ENCODE data around the gene PTPRN2.

Gene PTPRN2

GRCh38 chr7:157722137-157723060 lies 865.2 kb downstream of the PTPRN2 start:
- no peak for DNase-seq

DNA sequence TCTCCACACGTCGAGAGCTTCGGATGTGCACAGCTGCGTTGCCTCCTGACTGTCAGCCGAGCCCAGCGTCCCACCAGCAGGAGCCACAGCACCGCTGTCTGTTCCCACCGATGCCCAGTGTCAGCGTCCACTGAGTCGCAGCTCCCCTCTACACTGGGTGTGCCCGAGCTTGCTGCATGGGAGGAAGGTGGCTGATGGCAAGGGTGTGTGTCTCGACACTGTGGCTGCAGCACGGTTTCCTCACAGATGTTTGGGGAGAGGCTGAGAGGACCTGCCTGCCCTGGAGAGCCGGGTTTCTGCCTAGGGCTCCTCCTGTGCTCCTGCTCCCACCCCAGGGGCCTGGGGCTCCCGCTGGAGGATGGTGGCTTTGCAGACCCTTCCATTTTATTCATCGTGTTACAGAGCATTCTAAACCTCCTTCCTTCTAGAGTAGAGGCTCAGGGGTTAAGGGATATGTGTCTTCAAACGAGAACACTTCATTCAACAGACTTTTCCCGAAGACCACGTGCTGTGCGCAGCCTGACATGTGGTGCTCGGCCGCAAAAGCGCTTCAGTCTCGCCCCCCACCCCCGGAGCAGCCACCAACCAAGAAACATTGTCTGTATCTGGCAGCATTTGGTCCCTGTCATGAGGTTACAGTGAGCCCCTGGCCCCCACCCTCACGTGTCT lies 866.0 kb downstream of the PTPRN2 start:
- DNase-seq = no peak

DNA sequence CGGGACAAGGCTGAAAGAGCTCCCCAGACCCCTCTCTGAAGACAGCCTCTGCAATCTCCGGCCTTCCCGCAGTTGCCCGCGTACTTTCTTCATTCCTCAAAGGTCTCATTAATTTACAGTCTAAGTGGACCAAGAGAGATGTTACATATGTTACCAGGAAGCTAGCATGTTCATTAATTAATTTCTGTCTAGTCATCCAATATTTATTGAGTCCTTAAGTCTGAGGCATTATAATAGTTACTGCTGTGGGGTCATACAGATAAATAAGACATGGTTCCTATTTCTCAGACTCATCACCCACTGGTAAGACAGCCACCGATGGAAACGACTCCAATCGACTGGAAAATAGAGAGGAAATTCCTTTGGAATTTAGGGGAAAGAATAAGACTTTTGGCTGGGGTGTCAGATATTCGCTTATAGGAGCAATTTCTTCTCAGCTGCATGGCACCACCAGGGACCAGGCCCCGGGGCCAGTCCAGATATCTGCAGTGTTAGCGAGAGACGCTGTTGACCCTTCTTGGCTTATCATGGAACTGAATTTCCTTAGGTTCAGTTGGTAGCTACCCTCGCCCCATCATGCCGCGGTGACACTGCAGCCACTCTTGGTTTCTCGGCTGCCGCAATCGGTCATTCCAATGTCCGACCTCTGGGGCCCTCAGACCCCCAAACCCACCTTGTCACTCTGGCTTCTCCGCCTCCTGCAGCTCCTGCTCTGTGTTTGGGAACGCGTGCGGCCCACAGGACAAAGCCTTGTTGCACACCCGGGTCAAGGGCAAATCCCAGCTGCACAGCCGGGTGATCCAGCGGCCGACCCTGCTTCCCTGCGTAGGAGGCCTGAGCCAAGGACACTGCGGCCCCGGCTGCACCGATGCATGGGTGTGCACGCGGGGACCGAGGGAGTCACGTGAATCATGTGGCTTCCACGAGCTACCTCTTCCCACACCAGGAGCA lies 867.6 kb downstream of the PTPRN2 start:
- no peak for DNase-seq

GRCh38 chr7:157719008-157719682 lies 868.5 kb downstream of the PTPRN2 start:
- DNase-seq = no peak

- no peak for DNase-seq
These were observed 869.2 kb downstream of the PTPRN2 start for GRCh38 chr7:157718303-157719007.

DNA sequence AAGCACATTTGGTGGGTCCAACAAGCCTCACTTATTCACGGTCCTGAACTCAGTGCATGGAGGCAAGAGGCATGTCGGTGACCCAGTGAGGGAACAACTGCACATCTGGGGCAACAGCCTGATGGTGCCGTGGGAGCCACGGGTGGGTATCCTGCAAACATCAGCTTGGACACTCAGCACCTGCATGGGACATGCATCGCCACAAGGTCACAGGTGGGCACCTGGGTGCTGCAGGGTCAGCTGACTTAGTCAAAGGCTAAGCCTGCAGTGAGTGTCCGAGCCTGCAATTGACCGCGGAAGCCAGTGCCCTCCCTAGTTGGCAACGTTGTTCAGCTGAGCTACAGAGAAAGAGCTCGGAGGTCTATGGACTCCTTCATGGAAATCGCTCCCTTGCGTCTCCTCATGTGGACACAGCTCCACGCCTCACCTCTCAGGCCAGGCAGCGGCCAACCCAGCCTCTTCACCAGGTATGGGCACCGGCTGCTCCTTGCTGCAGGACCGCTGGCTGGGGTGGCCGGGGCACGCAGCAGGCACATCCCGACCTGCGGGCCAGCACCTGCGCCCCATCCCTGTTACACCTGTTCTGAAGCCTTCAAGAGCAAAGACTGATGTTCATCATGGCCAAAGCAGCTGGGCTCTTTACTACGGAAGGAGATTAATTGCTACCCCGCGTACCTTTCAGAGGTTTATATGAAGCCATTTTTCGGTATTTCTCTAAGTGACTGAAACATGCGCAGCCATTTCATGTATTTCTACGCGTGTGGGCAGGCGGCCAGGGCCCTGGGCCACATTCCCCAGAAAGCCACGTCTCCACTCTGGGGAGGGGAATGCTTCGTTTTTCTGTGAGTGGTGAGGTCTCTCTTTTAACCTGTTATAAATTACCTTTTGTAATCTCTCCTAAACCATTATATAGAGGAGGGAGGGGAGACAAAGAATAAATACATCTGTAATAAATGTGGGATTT lies 870.1 kb downstream of the PTPRN2 start:
- DNase-seq = no peak

GRCh38 chr7:157715938-157716280 lies 871.7 kb downstream of the PTPRN2 start:
- DNase-seq = no peak

DNA sequence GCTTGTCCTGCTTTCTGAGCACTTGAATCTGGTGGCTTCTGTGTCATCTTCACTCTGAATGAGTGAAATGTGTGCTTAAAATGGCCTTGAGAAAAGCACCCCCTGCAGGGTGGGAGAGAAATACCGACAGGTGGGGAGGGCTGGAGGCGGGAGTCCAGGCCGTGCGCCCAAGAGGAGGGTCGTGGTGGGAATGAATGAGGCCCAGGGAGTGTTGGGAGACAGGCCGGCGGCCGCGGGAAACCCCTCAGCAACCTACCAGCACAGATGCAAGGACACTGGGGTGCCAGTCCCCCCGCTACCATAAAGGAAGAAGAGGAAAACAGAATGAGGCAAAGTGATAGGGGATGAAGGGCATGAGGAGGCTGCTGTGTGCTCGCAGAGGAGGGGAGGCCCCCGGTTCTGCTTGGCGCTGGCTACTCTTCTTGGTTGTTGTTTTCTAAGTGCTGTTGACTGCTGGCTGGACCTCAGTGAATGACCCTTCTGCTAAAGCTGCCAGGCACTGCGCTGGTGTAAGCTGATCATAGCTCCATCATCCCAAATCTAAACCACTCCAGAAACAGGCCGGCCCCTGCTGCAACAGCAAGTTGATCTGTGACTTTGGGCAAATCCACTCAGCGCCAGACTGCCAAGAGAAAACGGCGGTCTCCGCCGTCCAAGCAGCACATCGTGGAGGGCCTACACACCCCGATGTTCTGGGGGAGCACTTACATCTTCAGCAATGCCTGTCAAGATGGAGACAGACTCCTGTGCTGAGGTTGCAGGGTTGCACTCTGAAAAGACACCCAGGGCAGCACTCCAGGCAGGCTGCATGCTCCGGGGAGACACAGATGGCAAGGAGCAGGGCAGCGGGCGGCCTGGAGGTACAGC lies 872.3 kb downstream of the PTPRN2 start:
- no peak for DNase-seq

DNA sequence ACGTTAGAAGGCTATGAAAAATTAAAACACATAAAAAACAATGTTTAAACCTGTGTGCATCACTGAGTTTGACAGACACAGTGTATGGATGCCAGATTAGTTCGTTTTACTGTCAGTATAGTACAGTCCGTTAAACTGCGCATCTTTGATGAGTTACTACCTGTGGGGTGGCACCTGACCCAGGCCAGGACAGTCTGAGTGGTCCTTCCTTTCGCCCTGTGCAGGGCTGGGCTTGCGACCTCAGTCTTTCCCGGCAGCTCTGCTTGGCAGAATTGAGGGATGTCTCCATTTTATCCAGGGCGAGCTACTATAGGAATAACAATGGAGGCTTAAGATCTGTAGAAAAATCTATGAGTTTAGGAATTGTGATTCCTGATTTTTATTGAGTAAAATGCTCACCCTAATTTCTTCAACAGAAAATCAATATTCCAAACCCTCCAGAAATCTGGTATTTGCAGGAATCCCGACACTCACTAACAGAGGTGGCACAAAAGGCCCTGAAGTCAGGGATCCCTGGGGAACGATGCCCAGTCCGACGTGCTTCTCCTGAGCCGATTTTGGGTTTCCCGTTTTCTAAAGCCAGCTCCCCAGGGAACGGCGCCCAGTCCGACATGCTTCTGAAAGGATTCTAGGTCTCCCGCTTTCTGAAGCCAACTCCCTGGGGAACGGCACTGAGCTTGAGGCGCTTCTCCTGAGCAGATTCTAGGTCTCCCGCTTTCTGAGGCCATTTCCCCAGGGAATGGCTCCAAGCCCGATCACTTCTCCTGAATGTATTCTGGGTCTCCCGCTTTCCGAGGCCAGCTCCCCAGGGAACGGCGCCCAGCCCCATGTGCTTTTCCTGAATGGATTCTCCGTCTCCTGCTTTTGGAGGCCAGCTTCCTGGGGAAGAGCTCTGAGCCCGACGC lies 873.2 kb downstream of the PTPRN2 start:
- DNase-seq = no peak

DNA sequence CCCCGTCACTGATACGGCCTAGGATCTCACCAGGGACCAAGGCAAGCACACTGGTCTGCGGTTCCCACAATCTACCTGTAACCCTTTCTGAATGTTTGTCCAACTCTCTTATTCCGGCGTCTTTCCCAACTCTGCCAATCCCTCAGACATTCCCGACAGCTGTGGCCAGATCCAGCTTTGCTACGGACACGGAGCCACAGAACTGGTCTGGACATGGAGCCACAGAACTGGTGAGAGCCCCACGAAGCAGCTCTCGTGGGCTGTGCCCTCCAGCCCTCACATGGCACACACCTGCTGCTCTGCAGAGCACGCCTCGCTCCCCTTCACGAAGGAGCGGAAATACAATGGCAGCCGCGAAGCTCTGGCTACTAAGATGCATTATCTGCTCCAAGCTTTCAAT lies 874.0 kb downstream of the PTPRN2 start:
- no peak for DNase-seq

DNA sequence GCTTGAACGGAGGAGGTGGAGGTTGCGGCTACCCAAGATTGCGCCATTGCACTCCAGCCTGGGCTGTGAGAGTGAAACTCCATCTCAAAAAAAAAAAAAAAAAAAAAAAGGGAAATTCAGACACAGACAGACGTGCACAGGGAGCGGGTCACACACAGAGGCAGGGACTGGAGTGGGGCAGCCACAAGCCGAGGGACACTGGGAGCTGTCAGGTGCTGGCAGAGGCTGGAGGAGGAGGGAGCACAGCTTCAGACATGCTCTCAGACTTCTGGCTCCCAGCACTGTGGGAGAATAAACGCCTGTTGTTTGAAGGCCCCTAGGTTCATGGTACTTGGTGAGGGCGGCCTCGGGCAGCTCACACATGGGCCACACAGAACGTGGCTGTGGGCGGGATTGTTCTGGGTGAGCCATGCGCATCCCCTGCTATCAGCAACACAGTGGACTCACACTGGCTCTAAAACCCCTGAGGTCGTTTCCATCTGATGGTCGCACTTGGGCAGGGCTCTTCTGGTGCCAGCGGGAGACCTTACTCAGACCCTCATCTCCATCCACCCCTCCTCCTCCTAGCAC lies 874.9 kb downstream of the PTPRN2 start:
- DNase-seq = no peak

- no peak for DNase-seq
These were observed 876.2 kb downstream of the PTPRN2 start for GRCh38 chr7:157711353-157711888.

- DNase-seq = no peak
These were observed 877.2 kb downstream of the PTPRN2 start for GRCh38 chr7:157710396-157710795.

DNA sequence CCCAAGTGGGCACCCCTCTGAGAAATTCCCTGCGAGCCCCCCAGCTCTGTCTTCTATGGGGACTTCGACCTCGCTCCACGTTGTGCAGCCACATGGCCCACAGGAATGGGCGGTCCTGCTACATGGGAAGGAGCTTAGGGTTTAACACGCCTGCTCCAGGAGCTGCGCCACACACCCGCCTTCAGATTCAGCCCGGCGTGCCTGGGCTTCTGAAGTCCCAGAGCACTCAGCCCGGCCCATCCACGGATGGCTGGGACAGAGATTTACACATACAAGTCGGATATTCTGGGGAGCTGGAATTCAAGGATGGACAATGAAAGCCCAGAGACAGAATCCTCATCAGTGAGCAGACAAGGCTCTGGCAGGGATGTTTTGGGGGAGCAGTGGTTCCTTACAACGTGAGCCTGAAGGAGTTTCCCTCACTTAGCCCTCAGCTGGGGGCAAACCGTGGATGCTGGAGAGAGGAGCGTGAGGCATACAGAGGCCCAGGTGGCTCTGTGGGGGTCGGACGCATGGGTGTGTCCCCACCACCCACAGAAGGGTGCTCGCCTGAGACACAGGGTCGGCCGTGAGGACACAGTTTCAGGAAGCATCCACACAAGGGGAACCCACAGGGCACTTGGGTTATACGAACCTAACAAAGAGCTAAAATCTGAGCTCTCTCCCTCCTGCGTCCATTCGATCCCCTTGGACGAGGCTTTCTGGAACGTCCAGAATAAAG lies 877.9 kb downstream of the PTPRN2 start:
- no peak for DNase-seq

DNA sequence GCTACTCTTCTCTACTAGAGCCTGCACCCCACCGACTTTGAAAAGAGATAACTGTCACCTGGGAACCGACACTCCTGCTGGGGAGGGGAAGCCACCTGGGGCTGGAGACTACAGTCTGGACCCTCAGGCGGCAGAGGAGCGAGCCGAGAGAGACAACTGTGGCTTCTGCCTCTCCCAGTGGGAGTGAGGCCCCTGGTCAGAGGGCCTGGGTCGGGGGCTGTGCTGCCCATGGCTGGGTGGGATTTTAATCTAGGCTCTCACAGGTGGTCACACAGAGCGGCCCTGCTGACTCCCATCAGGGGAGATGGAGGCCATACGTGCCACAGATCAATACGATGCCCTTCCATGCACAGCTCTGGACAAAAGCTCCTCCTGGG lies 878.7 kb downstream of the PTPRN2 start:
- no peak for DNase-seq

DNA sequence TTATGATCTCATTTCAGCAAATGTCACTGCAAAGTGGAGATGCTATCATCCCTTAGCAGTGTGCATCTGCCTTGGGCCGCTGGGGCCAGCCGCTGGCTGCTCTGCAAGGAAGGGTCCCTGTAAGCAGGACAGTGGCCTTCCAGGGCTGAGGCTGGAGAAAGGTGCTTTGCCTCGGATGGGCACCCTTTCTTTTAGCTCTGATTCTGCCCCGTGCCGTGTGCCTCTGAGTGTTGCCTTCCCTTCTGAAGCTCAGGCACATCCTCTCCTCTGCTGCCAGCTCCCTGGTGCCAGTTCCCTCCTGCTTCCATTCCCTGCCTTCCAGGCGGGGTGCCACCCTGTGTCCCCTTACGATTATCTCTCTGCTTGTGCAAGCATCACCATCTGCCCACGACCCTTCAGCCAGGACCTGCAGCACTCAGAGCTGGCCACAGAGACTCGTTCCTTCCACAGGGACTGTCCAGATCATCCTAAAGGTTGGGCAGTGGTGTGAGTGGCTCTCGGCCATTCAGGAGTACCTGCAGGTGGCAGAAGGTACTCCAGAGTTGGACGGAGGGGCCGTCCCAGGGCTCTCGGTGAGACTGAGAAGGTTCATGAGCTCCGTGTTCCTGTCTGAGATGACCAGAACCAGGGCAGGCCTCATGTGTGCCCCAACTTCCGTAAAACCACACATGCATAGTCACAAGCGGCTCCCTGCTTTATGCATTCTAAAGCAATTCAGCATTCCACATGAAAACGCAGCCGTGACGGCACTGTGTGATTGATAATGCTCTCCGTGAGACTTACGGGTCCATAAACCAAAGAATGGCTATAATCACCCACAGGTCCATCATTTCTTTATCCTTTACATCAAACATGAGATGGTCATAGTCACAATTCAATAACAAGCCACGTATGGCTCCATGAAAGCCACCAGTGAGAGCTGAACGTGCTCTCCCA lies 879.4 kb downstream of the PTPRN2 start:
- DNase-seq = no peak
